NB4 (cell line): Measurements from ENCODE around the gene ARID3A.

Source experiments
- DNase-seq: peaks from one replicate; pipeline ENCODE4 v3.0.0; 2010; ENCODE audit warnings: low read depth
- H3K4me3 ChIP-seq: one replicate; pipeline ENCODE4 v1.5.1; 2011; ENCODE audit warnings: mild to moderate bottlenecking, low read depth, low read length, moderate library complexity
- MYC ChIP-seq: IDR thresholded peaks from 2 replicates; pipeline ENCODE4 v1.6.1; 2011; ENCODE audit warnings: low read depth, low read length
- POLR2A ChIP-seq: IDR thresholded peaks from 2 replicates; pipeline ENCODE4 v1.6.1; 2011; ENCODE audit warnings: mild to moderate bottlenecking; ENCODE audit not compliant: insufficient read length; ENCODE audit errors: extremely low read depth
- TF ChIP-seq, protein P1 (sequence below): IDR thresholded peaks from 2 replicates; pipeline ENCODE4 v1.6.1; 2011; ENCODE audit warnings: low read depth, low read length
- TF ChIP-seq, protein P2 (sequence below): IDR thresholded peaks from one replicate; pipeline ENCODE4 v1.5.1; 2012; ENCODE audit warnings: low read depth, low read length

The ARID3A gene

GRCh38 chr19:881385-882071, 44.3 kb upstream of the ARID3A start:
- no peak for TF ChIP-seq MYC
- TF ChIP-seq POLR2A: no peak
- TF ChIP-seq, protein P1, sequence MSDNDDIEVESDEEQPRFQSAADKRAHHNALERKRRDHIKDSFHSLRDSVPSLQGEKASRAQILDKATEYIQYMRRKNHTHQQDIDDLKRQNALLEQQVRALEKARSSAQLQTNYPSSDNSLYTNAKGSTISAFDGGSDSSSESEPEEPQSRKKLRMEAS: no peak
- TF ChIP-seq, protein P2, sequence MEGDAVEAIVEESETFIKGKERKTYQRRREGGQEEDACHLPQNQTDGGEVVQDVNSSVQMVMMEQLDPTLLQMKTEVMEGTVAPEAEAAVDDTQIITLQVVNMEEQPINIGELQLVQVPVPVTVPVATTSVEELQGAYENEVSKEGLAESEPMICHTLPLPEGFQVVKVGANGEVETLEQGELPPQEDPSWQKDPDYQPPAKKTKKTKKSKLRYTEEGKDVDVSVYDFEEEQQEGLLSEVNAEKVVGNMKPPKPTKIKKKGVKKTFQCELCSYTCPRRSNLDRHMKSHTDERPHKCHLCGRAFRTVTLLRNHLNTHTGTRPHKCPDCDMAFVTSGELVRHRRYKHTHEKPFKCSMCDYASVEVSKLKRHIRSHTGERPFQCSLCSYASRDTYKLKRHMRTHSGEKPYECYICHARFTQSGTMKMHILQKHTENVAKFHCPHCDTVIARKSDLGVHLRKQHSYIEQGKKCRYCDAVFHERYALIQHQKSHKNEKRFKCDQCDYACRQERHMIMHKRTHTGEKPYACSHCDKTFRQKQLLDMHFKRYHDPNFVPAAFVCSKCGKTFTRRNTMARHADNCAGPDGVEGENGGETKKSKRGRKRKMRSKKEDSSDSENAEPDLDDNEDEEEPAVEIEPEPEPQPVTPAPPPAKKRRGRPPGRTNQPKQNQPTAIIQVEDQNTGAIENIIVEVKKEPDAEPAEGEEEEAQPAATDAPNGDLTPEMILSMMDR: no peak
- no peak overlapping the region for H3K4me3 ChIP-seq
- no peak for DNase-seq

- no peak overlapping the region for H3K4me3 ChIP-seq
- TF ChIP-seq POLR2A: no peak
- TF ChIP-seq, protein P1: no peak
- no peak for TF ChIP-seq MYC
- TF ChIP-seq, protein P2: no peak
- DNase-seq: no peak
Measured at GRCh38 chr19:882871-883497, 42.9 kb upstream of the ARID3A start.

- TF ChIP-seq MYC (no peak), POLR2A (no peak)
- TF ChIP-seq, protein P2: no peak
- TF ChIP-seq, protein P1: no peak
- no peak overlapping the region for H3K4me3 ChIP-seq
- no peak for DNase-seq
Measured at GRCh38 chr19:883661-884211, 42.1 kb upstream of the ARID3A start.

DNA sequence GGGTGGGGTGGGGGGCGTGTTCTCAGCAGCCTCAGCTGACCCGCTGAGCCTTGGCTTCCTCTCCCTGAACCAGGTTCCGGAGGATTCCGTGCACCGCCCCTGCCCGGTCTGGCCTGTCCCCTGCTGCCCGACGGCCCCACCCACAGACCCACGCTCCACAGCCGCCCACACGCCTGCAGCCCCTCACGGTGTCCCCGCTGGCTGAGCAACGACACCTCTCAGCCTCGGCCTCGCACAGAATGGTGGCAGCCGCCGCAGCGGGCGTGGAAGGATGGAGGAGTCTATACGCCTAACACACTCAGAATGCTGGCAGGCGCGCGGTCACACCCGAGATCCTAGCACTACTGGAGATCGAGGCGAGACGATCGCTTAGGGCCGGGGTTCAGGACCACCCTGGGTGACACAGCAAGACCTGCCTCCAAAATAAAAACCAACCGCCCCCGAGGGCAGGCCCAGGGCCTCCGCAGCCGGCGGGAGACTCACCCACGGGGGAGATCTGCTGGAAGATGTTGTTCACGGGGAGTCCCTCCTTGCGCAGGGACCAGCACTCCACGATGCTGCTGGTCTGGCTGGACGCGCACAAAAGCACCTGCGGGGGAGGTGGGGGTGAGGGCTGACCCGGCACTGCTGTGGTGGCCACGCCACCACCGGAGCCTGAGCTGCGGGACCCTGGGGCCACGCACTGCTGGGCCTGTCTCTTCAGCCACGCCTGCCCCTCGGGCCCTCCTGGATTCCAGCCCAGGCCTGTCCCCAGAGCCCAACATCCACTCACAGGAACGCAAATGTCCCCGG, 41.2 kb upstream of the ARID3A start:
- no peak for DNase-seq
- TF ChIP-seq POLR2A (no peak), MYC (no peak)
- TF ChIP-seq, protein P1: no peak
- TF ChIP-seq, protein P2: no peak

GRCh38 chr19:885536-886224, 40.2 kb upstream of the ARID3A start:
- H3K4me3 ChIP-seq: no peak overlapping the region
- TF ChIP-seq POLR2A (no peak), MYC (no peak)
- TF ChIP-seq, protein P1: no peak
- TF ChIP-seq, protein P2: no peak
- no peak for DNase-seq

More for the DNA sequence above, 41.2 kb upstream of the ARID3A start:
- no peak overlapping the region for H3K4me3 ChIP-seq
